ENCODE measurements around the gene SLC35F6.

DNA sequence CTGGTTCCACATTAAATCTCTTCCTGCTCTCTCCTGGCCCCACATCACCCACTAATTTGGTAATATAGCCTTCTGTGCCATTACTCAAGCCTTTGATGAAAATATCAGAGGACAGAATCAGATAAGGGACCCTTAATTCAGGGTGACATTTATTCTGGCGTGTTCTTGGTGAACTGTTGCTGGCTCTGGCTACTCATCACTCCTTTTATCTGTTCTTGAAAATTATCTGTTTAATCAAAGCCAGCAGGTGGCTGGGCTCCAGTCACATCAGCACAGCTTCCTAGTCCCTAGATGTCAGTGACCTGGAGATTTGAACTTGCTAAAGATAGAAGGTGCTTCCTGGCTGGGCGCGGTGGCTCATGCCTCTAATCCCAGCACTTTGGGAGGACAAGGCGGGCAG lies 26.9 kb upstream of the SLC35F6 start:
- TF ChIP-seq, protein P1, sequence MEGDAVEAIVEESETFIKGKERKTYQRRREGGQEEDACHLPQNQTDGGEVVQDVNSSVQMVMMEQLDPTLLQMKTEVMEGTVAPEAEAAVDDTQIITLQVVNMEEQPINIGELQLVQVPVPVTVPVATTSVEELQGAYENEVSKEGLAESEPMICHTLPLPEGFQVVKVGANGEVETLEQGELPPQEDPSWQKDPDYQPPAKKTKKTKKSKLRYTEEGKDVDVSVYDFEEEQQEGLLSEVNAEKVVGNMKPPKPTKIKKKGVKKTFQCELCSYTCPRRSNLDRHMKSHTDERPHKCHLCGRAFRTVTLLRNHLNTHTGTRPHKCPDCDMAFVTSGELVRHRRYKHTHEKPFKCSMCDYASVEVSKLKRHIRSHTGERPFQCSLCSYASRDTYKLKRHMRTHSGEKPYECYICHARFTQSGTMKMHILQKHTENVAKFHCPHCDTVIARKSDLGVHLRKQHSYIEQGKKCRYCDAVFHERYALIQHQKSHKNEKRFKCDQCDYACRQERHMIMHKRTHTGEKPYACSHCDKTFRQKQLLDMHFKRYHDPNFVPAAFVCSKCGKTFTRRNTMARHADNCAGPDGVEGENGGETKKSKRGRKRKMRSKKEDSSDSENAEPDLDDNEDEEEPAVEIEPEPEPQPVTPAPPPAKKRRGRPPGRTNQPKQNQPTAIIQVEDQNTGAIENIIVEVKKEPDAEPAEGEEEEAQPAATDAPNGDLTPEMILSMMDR (IDR thresholded peaks at IDR 0.05) = no peak
- TF ChIP-seq REST (IDR thresholded peaks at IDR 0.05; ENCODE audit: insufficient read depth in 1 of 2, low read depth in 2 of 2, low read length in 1 of 2) (no peak), POLR2AphosphoS5 (IDR thresholded peaks at IDR 0.05; ENCODE audit: low read depth, low read length) (no peak), TCF7L2 (IDR thresholded peaks at IDR 0.05; ENCODE audit: low read depth, low read length) (no peak), SIN3A (IDR thresholded peaks at IDR 0.05; ENCODE audit: borderline replicate concordance, insufficient read depth, low read depth, low read length) (no peak)
